ENCODE measurements around the gene GNL1. TPM values are rescaled to one million over a fixed set of nuclear protein-coding genes. Genes with fewer than 3 reads are reported as not detected.

GNL1 gene
- total RNA-seq, 1 experiment from 2014 or later, result 101 TPM

- intact Hi-C loops (cut with micrococcal nuclease; ENCODE audit: unreplicated experiment), result no loop called here
- peaks cover 68% of the 10 kb centered on the region for H3K36me3 ChIP-seq (ENCODE audit: insufficient read depth, low read length, poor library complexity, severe bottlenecking)
Observed at GRCh38 chr6:30601436-30601814, 45.1 kb upstream of the GNL1 start.

GRCh38 chr6:30600451-30600961 is 44.2 kb upstream of the GNL1 start:
- TF ChIP-seq CTCF (conservative IDR thresholded peaks at IDR 0.05; ENCODE audit: low read depth, low read length), result no peak
- TF ChIP-seq EZH2 (IDR thresholded peaks at IDR 0.05; ENCODE audit: borderline replicate concordance, low read depth, low read length, poor library complexity, severe bottlenecking), result no peak
- Histone ChIP-seq H3K4me3 (ENCODE audit: low read depth, low read length, poor library complexity, severe bottlenecking) (no peak overlapping the region), H3K36me3 (ENCODE audit: insufficient read depth, low read length, poor library complexity, severe bottlenecking) (peaks cover 59% of the 10 kb centered on the region), H3K4me1 (ENCODE audit: insufficient read depth, low read length, poor library complexity, severe bottlenecking) (no peaks in the 10 kb centered on the region), H3K27me3 (replicated peaks; ENCODE audit: insufficient read depth, low read depth, low read length, poor library complexity) (no peaks in the 10 kb centered on the region), H3K9me3 (ENCODE audit: low read depth, low read length, poor library complexity, severe bottlenecking) (no peaks in the 10 kb centered on the region), H3K27ac (ENCODE audit: low read depth, low read length, poor library complexity, severe bottlenecking) (no peak overlapping the region)
- no peak for DNase-seq (ENCODE audit: low spot score)
- TSS peak; percentile 15 for BruUV-seq (replicated peaks)
- intact Hi-C loops (cut with micrococcal nuclease; ENCODE audit: unreplicated experiment), result no loop called here
- ChIA-PET CTCF (no interaction called here), POLR2A (ENCODE audit: low non-redundant PET) (no interaction called here)

More at GRCh38 chr6:30601436-30601814, 45.1 kb upstream of the GNL1 start:
- Histone ChIP-seq H3K27ac (ENCODE audit: low read depth, low read length, poor library complexity, severe bottlenecking) (no peak overlapping the region), H3K4me3 (ENCODE audit: low read depth, low read length, poor library complexity, severe bottlenecking) (no peak overlapping the region), H3K27me3 (replicated peaks; ENCODE audit: insufficient read depth, low read depth, low read length, poor library complexity) (no peaks in the 10 kb centered on the region), H3K4me1 (ENCODE audit: insufficient read depth, low read length, poor library complexity, severe bottlenecking) (no peaks in the 10 kb centered on the region), H3K9me3 (ENCODE audit: low read depth, low read length, poor library complexity, severe bottlenecking) (no peaks in the 10 kb centered on the region)
- DNase-seq (ENCODE audit: low spot score), result no peak
- ChIA-PET CTCF (no interaction called here), POLR2A (ENCODE audit: low non-redundant PET) (no interaction called here)
- no TSS peak for BruUV-seq (replicated peaks)
- TF ChIP-seq CTCF (conservative IDR thresholded peaks at IDR 0.05; ENCODE audit: low read depth, low read length) (no peak), EZH2 (IDR thresholded peaks at IDR 0.05; ENCODE audit: borderline replicate concordance, low read depth, low read length, poor library complexity, severe bottlenecking) (no peak)

- ChIA-PET POLR2A (ENCODE audit: low non-redundant PET) (interaction anchor here (0.6 kb wide), 1 partner anchor 240 kb away, joined by 4 read pairs; no protein-coding TSS in a partner anchor), CTCF (interaction anchor here (1.3 kb wide), 1 partner anchor 118 kb away, joined by 4 read pairs; no protein-coding TSS in a partner anchor)
- Histone ChIP-seq H3K9me3 (ENCODE audit: low read depth, low read length, poor library complexity, severe bottlenecking) (no peaks in the 10 kb centered on the region), H3K4me1 (ENCODE audit: insufficient read depth, low read length, poor library complexity, severe bottlenecking) (no peaks in the 10 kb centered on the region), H3K4me3 (ENCODE audit: low read depth, low read length, poor library complexity, severe bottlenecking) (no peak overlapping the region), H3K27me3 (replicated peaks; ENCODE audit: insufficient read depth, low read depth, low read length, poor library complexity) (no peaks in the 10 kb centered on the region), H3K36me3 (ENCODE audit: insufficient read depth, low read length, poor library complexity, severe bottlenecking) (peaks cover 53% of the 10 kb centered on the region), H3K27ac (ENCODE audit: low read depth, low read length, poor library complexity, severe bottlenecking) (no peak overlapping the region)
- no peak for DNase-seq (ENCODE audit: low spot score)
- TF ChIP-seq EZH2 (IDR thresholded peaks at IDR 0.05; ENCODE audit: borderline replicate concordance, low read depth, low read length, poor library complexity, severe bottlenecking) (no peak), CTCF (conservative IDR thresholded peaks at IDR 0.05; ENCODE audit: low read depth, low read length) (no peak)
- BruUV-seq (replicated peaks), result no TSS peak
- intact Hi-C loops (cut with micrococcal nuclease; ENCODE audit: unreplicated experiment), result loop anchor here (5.0 kb wide), 1 partner anchor 57 kb away; no protein-coding TSS in a partner anchor
Observed at GRCh38 chr6:30599625-30600324, 43.5 kb upstream of the GNL1 start.

Measured in A673 (cell line).